Stimulated activated naive B cell treated with anti-CD40 and anti-IgM and Interleukin-4, amounts not matched to agents 10 μg/mL and 1 μg/mL and 100 μg/mL, for 72 hours (primary cell): ENCODE measurements around the gene BNC2.
"Not testable (repeated sequence)": the region's sequence is repeated elsewhere in the genome, so short reads cannot be mapped to it uniquely, and the experiment has no call there.

Source experiments
- ATAC-seq, 2 donors: fragments of 150-1000 bp; cut with Tn5 transposase; replicated peaks; 2 replicates each; pipeline ENCODE4 v1.10.0; 2021; ENCODE audit warnings: moderate library complexity in 1 of 2
- DNase-seq: peaks from one replicate; pipeline ENCODE4 v3.0.0; 2021
- H3K27ac Mint-ChIP-seq: one replicate; pipeline ENCODE4 v1.8.0; 2022; ENCODE audit warnings: mild to moderate bottlenecking, mixed read lengths
- H3K27me3 Mint-ChIP-seq, 2 donors: one replicate each; pipeline ENCODE4 v1.8.0; 2022; ENCODE audit warnings: mixed read lengths in 2 of 2
- H3K36me3 Mint-ChIP-seq, 2 donors: one replicate each; pipeline ENCODE4 v1.8.0; 2022; ENCODE audit warnings: mixed read lengths in 2 of 2, mild to moderate bottlenecking in 1 of 2
- H3K4me1 Mint-ChIP-seq, 2 donors: one replicate each; pipeline ENCODE4 v1.8.0; 2022; ENCODE audit warnings: mixed read lengths in 2 of 2, mild to moderate bottlenecking in 1 of 2
- H3K4me3 Mint-ChIP-seq, 2 donors: one replicate each; pipeline ENCODE4 v1.8.0; 2022; ENCODE audit warnings: mild to moderate bottlenecking in 2 of 2, mixed read lengths in 2 of 2, moderate library complexity in 1 of 2
- H3K9me3 Mint-ChIP-seq, 2 donors: one replicate each; pipeline ENCODE4 v1.8.0; 2022; ENCODE audit warnings: mixed read lengths in 2 of 2, mild to moderate bottlenecking in 1 of 2

The BNC2 gene

DNA sequence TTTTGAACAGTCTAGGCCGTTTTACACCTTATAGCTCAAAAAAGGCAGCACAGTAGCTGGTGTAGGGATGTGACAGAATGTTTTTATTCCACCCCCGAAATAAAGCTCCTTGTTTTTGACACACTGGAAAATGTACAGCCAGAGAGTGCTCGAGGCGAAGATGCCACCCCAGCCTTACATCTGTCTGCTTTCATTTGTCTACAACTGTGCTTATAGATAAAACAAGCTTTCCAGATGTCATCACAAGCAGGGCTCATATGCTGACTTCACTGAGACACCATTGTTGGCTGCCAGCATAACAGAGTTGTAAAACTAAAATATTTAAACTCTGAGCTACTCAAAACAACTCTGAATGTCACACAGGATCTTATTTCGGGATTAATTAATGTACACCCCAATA is 386.3 kb downstream of the BNC2 start:
- ATAC-seq = no peak
- no peaks in the 10 kb centered on the region for H3K27me3 Mint-ChIP-seq

GRCh38 chr9:16482764-16483163 is 387.7 kb downstream of the BNC2 start:
- H3K27ac Mint-ChIP-seq = no peak overlapping the region
- ATAC-seq (no peak), DNase-seq (no peak)
- no peaks in the 10 kb centered on the region for H3K9me3 Mint-ChIP-seq
- H3K4me1 Mint-ChIP-seq = no peaks in the 10 kb centered on the region
- H3K4me3 Mint-ChIP-seq = no peak overlapping the region
- no peaks in the 10 kb centered on the region for H3K36me3 Mint-ChIP-seq
- H3K27me3 Mint-ChIP-seq = no peaks in the 10 kb centered on the region

More for the DNA sequence above, 386.3 kb downstream of the BNC2 start:
- Mint-ChIP-seq H3K4me3 (no peak overlapping the region), H3K4me1 (no peaks in the 10 kb centered on the region), H3K9me3 (no peaks in the 10 kb centered on the region), H3K36me3 (no peaks in the 10 kb centered on the region), H3K27ac (no peak overlapping the region)
- no peak for DNase-seq

- H3K9me3 Mint-ChIP-seq, ATAC-seq, H3K4me3 Mint-ChIP-seq, H3K4me1 Mint-ChIP-seq, DNase-seq, H3K27me3 Mint-ChIP-seq, H3K36me3 Mint-ChIP-seq, H3K27ac Mint-ChIP-seq: not testable (repeated sequence)
Observed at GRCh38 chr9:16480584-16480983, 389.9 kb downstream of the BNC2 start.

DNA sequence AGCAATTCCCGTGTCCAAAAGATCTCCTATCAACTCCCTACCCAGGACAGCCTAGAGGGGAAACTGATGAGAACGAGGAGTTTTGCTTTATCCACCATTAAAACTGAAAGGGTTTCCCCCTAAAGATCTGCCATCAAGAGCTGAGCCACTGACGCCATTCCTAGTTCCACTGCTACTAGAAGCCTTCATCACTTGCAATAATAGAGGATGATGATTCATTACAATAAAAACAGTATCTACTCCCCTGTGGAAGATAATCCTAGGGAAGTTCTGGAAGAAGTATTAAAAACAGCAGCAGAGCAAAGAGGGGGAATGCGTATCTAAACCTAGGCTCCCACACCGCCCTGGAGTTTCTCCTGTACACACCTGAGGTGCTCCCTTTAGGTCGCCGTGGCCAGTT is 394.5 kb downstream of the BNC2 start:
- DNase-seq (no peak), ATAC-seq (no peak)
- Mint-ChIP-seq H3K4me3 (no peak overlapping the region), H3K27me3 (no peaks in the 10 kb centered on the region), H3K36me3 (no peaks in the 10 kb centered on the region), H3K4me1 (no peaks in the 10 kb centered on the region), H3K27ac (no peak overlapping the region), H3K9me3 (peaks cover 0 to 4% of the 10 kb centered on the region in 2 donors)

- Mint-ChIP-seq H3K36me3 (no peaks in the 10 kb centered on the region), H3K9me3 (peaks cover 3 to 4% of the 10 kb centered on the region in 2 donors), H3K27me3 (no peaks in the 10 kb centered on the region), H3K4me3 (no peak overlapping the region), H3K27ac (no peak overlapping the region), H3K4me1 (no peaks in the 10 kb centered on the region)
- no peak for DNase-seq
- ATAC-seq = no peak
Observed at GRCh38 chr9:16475257-16475656, 395.2 kb downstream of the BNC2 start.

DNA sequence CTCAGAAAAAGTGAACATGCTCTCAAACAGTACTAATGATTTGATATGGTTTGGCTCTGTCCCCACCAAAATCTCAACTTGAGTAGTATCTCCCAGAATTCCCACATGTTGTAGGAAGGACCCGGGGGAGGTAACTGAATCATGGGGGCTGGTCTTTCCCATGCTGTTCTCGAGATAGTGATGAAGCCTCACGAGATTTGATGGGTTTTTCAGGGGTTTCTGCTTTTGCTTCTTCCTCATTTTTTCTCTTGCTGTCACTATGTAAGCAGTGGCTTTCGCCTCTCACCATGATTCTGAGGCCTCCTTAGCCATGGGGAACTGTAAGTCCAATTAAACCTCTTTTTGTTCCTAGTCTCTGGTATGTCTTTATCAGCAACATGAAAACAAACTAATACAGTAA is 401.3 kb downstream of the BNC2 start:
- H3K9me3 Mint-ChIP-seq = peaks cover 0 to 3% of the 10 kb centered on the region in 2 donors
- H3K36me3 Mint-ChIP-seq = no peaks in the 10 kb centered on the region
- DNase-seq (no peak), ATAC-seq (no peak)
- no peak overlapping the region for H3K27ac Mint-ChIP-seq
- H3K4me1 Mint-ChIP-seq = no peaks in the 10 kb centered on the region
- H3K4me3 Mint-ChIP-seq = no peak overlapping the region
- no peaks in the 10 kb centered on the region for H3K27me3 Mint-ChIP-seq

DNA sequence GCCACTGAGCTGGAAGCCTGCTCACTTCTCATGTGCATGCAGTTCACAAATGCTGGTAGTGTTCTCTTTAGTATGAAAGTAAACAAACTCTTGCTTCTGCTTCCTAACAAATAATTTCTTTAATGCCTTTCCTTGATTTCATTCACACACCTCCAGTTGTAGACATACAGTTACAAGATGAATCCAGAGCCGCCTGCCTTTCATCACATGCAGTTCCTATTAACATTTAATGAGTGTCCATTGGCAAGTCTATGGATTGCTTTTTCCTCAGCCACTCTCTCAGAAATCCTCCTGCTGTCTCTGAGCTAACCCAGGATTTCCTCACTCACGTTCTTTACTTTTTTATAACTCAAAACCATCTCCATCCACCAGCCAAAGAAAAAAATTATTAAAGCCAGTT is 408.6 kb downstream of the BNC2 start:
- DNase-seq = no peak
- H3K4me3 Mint-ChIP-seq = no peak overlapping the region
- no peak overlapping the region for H3K27ac Mint-ChIP-seq
- peaks cover 0 to 1% of the 10 kb centered on the region in 2 donors for H3K9me3 Mint-ChIP-seq
- no peaks in the 10 kb centered on the region for H3K27me3 Mint-ChIP-seq
- no peaks in the 10 kb centered on the region for H3K36me3 Mint-ChIP-seq
- ATAC-seq = no peak
- no peaks in the 10 kb centered on the region for H3K4me1 Mint-ChIP-seq

GRCh38 chr9:16461137-16461840 is 409.2 kb downstream of the BNC2 start:
- Mint-ChIP-seq H3K27ac (no peak overlapping the region), H3K36me3 (no peaks in the 10 kb centered on the region), H3K4me1 (no peaks in the 10 kb centered on the region), H3K4me3 (no peak overlapping the region), H3K9me3 (peaks cover 0 to 1% of the 10 kb centered on the region in 2 donors), H3K27me3 (no peaks in the 10 kb centered on the region)
- DNase-seq (no peak), ATAC-seq (no peak)

DNA sequence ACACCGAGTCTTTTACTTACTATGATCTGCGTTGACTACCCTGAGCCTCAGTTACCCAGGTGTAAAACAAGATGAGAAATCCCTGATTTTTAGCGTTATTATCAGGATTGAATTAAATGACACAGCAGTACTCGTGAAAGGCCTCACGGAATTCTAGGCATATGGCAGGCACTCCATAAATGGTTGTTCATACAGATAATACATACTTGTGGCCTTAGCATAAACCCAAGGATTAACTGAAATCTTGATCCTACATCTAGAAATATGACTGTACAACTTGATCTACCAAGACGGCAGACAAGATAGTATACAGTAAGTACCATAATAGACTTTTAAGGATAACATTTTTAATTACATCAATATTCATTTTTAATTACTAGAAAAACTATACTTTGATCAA is 409.8 kb downstream of the BNC2 start:
- Mint-ChIP-seq H3K9me3 (peaks cover 0 to 1% of the 10 kb centered on the region in 2 donors), H3K27ac (no peak overlapping the region), H3K27me3 (no peaks in the 10 kb centered on the region), H3K4me1 (no peaks in the 10 kb centered on the region), H3K36me3 (no peaks in the 10 kb centered on the region), H3K4me3 (no peak overlapping the region)
- DNase-seq = no peak
- ATAC-seq = no peak

GRCh38 chr9:16459421-16460148 is 410.9 kb downstream of the BNC2 start:
- Mint-ChIP-seq H3K4me1 (no peaks in the 10 kb centered on the region), H3K9me3 (peaks cover 0 to 1% of the 10 kb centered on the region in 2 donors), H3K27ac (no peak overlapping the region), H3K27me3 (no peaks in the 10 kb centered on the region), H3K36me3 (no peaks in the 10 kb centered on the region), H3K4me3 (no peak overlapping the region)
- DNase-seq = no peak
- no peak for ATAC-seq

GRCh38 chr9:16458696-16459420 is 411.6 kb downstream of the BNC2 start:
- Mint-ChIP-seq H3K36me3 (no peaks in the 10 kb centered on the region), H3K27ac (no peak overlapping the region), H3K4me1 (no peaks in the 10 kb centered on the region), H3K9me3 (peaks cover 0 to 1% of the 10 kb centered on the region in 2 donors), H3K27me3 (no peaks in the 10 kb centered on the region), H3K4me3 (no peak overlapping the region)
- no peak for ATAC-seq
- DNase-seq = no peak

- peaks cover 0 to 1% of the 10 kb centered on the region in 2 donors for H3K9me3 Mint-ChIP-seq
- H3K27me3 Mint-ChIP-seq = no peaks in the 10 kb centered on the region
- H3K4me1 Mint-ChIP-seq = no peaks in the 10 kb centered on the region
- no peak overlapping the region for H3K27ac Mint-ChIP-seq
- ATAC-seq (no peak), DNase-seq (no peak)
- H3K4me3 Mint-ChIP-seq = no peak overlapping the region
- no peaks in the 10 kb centered on the region for H3K36me3 Mint-ChIP-seq
Observed at GRCh38 chr9:16455842-16456241, 414.6 kb downstream of the BNC2 start.

- Mint-ChIP-seq H3K4me1 (no peaks in the 10 kb centered on the region), H3K27ac (no peak overlapping the region), H3K4me3 (no peak overlapping the region), H3K36me3 (no peaks in the 10 kb centered on the region), H3K27me3 (no peaks in the 10 kb centered on the region), H3K9me3 (no peaks in the 10 kb centered on the region)
- no peak for DNase-seq
- ATAC-seq = no peak
Observed at GRCh38 chr9:16453390-16453789, 417.1 kb downstream of the BNC2 start.

DNA sequence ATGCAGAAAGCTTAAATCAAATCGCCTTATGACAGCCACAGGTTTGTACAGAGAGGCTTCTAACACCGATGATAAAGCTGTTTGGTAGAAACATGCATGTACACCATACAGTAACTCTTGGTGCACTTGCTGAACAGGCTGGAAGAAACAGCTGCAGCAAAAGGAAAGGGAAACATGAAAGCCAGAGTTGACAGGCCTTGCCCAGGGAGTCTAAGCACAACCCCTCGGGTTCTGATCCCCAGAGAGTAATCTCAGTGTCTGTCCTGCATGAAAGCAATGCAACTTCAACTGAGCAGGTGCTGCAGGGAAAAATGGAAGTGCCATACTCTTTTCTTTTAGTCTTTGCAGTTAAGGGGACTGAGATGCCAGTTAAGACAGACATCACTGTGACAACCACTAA is 419.9 kb downstream of the BNC2 start:
- Mint-ChIP-seq H3K36me3 (no peaks in the 10 kb centered on the region), H3K27me3 (no peaks in the 10 kb centered on the region), H3K9me3 (no peaks in the 10 kb centered on the region), H3K4me1 (no peaks in the 10 kb centered on the region), H3K4me3 (no peak overlapping the region), H3K27ac (no peak overlapping the region)
- no peak for ATAC-seq
- DNase-seq = no peak

GRCh38 chr9:16450043-16450442 is 420.4 kb downstream of the BNC2 start:
- Mint-ChIP-seq H3K27me3 (no peaks in the 10 kb centered on the region), H3K4me1 (no peaks in the 10 kb centered on the region), H3K36me3 (no peaks in the 10 kb centered on the region), H3K27ac (no peak overlapping the region), H3K4me3 (no peak overlapping the region), H3K9me3 (no peaks in the 10 kb centered on the region)
- ATAC-seq (no peak), DNase-seq (no peak)
